GM18873 (cell line): ENCODE results near the gene COPS8.

ENCODE experiments used
- ATAC-seq: cut with Tn5 transposase; IDR thresholded peaks from one replicate; pipeline ENCODE4 v1.9.1; 2021; ENCODE audit warnings: mild to moderate bottlenecking, moderate library complexity, moderate number of reproducible peaks; ENCODE audit not compliant: unreplicated experiment, low FRiP score

Gene COPS8

GRCh38 chr2:237064203-237065070 lies 21.3 kb upstream of the COPS8 start:
- ATAC-seq = no peak

GRCh38 chr2:237065071-237065377 lies 20.7 kb upstream of the COPS8 start:
- no peak for ATAC-seq

GRCh38 chr2:237066396-237066795 lies 19.3 kb upstream of the COPS8 start:
- no peak for ATAC-seq

GRCh38 chr2:237068005-237068576 lies 17.6 kb upstream of the COPS8 start:
- ATAC-seq = no peak

- no peak for ATAC-seq
Observed at GRCh38 chr2:237072067-237072931, 13.4 kb upstream of the COPS8 start.

DNA sequence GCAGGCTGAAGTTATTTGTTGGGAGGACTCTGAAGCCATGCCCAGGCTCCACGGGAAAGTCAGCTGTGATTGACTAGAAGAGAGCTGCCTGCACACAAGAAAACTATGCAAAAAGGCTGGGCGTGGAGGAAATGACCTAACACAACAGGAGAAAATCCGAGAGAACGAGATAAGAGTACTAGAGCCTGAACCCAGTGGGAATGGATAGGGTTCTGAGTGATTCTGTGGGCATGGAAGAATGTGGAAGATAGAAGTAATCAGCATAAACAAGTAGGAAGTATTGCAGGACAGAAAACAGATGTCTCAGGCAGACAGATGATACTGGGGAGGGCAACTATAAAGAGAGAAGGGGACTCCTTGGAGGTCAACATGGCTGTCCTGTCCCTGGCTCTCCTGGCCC lies 12.1 kb upstream of the COPS8 start:
- no peak for ATAC-seq

- no peak for ATAC-seq
Observed at GRCh38 chr2:237074211-237074993, 11.3 kb upstream of the COPS8 start.

- ATAC-seq = no peak
Observed at GRCh38 chr2:237075749-237076599, 9.7 kb upstream of the COPS8 start.

DNA sequence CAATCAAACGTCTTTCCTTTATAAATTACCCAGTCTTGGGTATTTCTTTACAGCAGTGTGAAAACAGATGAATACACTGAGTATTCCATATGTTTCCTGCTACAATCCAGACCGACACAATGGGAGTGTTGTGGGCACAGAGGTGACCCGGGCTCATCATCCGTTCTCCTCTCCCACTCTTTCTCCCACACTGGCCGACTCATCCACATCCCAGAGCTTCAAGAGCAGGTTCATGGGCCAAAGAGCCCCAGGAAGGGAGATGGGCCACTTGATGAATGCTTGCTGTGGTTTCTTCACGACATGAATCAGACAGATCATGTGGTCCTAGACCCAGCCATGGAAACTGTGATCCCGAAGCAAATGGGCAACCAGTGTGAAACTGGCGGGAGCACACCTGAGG lies 4.1 kb upstream of the COPS8 start:
- no peak for ATAC-seq

- no peak for ATAC-seq
Observed at GRCh38 chr2:237083026-237083425, 2.7 kb upstream of the COPS8 start.

GRCh38 chr2:237084444-237084843 lies 1.2 kb upstream of the COPS8 start:
- no peak for ATAC-seq

DNA sequence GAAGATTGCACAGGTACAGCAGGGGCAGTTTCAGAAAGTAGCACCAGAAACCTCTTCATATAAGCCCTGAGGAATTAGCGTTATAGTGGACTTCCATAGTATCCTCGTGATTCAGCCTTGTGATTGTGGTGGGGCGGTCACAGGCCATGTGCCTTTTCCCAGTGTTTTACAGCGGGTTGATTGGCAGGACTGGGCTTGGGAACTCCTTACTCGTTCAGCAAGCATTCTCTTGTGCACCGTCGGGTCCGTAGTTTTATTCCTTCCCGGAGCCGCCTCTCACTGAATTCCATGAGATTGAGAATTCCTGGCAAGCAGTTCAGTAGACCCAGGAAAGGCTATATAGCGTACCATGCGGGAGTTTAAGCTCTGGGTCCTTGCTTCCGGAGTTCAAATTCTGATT lies 5.2 kb downstream of the COPS8 start:
- ATAC-seq = no peak

GRCh38 chr2:237091779-237092436 lies 6.2 kb downstream of the COPS8 start:
- ATAC-seq = no peak

- ATAC-seq = no peak
Observed at GRCh38 chr2:237092506-237092905, 6.8 kb downstream of the COPS8 start.

GRCh38 chr2:237092920-237093781 lies 7.5 kb downstream of the COPS8 start:
- ATAC-seq = no peak

DNA sequence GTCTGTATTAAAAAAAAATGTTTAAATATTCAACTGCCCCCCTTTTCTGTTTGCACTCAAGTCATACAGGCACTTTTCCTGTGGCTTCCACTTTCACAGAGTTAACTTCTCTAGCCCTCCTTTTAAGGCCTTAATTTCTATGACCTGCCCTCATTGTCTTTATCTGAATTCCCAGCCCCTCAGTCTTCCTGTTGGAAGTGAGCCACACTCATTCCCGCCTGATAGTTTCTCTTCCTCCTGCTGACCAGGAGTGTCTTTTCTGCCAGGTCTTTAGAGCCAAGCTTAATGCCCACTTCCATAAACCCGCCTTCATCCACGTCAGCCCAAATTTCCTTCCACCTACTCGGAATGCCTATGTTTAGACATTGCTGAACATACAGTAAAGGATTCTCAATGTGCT lies 10.5 kb downstream of the COPS8 start:
- no peak for ATAC-seq

DNA sequence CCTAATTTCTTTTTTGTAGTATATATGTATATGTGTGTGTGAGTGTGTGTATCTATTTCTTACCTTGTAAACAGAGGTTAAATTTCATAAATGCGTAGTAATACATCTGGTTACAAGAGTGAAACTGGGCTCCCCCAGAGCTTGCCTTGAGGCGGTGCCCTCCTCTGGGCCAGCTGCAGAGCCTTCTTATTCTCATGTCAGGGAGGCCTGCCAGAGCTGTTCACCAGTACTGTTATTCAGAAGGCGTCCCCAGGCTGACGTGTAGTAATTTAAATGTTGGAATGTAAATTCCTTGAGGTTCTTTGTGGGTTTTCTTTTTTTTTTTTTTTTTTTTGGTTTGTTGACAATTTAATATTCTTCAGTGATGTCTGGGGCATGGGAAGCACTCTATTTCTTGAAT lies 11.2 kb downstream of the COPS8 start:
- ATAC-seq = no peak

- no peak for ATAC-seq
Observed at GRCh38 chr2:237097326-237097910, 11.7 kb downstream of the COPS8 start.
